HS-5 (cell line): ENCODE results near the gene CATSPERE.
"Not testable (repeated sequence)": the region's sequence is repeated elsewhere in the genome, so short reads cannot be mapped to it uniquely, and the experiment has no call there.

Source experiments
- DNase-seq: peaks from one replicate; pipeline ENCODE4 v3.0.0-alpha.2; 2012; ENCODE audit warnings: low read depth

The CATSPERE gene

DNA sequence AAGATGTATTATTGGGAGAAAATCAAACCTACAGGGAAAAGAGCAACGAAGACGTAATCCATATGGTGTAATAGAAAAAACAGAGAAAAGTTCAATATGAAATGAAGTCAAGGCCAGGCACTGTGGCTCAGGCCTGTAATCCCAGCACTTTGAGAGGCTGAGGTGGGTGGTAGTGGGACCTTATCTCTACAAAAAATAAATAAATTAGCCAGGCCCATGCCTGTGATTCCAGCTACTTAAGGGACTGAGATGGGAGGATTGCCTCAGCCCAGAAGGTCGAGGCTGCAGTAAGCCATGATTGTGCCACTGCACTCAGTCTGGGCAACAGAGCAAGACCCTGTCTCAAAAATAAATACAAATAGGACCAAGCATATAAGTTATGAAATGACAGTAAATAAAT, 203.3 kb downstream of the CATSPERE start:
- DNase-seq: no peak

DNA sequence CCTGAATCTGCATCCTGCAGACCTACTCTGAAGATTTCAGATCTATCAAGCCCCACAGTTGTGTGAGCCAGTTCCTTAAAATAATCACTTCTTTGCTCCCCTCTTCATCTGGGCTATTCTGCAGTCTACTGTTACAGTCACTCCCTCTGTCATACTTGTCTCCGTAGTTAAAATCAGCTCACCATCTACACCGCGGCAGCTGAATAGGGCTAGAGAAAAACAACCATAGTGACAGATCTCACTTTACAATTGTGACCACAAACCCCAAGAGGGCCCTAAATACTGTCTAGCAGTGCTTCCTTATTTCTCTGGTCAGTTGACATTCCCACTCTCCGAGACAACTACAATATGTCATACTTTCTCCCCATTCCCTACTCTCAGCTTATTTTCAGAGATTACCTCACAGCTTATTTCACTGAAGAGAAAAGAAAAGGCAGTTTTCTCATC, 204.7 kb downstream of the CATSPERE start:
- DNase-seq: no peak

DNA sequence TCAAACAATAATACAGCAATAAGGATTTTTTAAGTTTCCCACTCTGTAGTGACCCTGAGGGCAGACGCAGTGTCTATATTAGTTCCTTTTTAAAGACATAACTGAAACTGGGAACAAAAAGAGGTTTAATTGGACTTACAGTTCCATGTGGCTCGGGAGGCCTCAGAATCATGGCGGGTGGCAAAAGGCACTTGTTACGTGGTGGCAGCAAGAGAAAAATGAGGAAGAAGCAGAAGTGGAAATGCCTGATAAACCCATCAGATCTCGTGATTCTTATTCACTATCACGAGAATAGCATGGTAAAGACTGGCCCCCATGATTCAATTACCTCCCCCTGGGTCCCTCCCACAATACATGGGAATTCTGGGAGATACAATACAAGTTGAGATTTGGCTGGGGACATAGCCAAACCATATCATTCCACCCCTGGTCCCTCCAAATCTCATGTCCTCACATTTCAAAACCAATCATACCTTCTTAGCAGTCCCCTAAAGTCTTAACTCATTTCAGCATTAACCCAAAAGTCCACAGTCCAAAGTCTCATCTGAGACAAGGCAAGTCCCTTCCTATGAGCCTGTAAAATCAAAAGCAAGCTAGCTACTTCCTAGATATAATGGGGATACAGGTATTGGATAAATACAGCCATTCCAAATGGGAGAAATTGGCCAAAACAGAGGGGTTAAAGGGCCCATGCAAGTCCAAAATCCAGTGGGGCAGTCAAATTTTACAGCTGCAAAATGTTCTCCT, 205.8 kb downstream of the CATSPERE start:
- DNase-seq: not testable (repeated sequence)

DNA sequence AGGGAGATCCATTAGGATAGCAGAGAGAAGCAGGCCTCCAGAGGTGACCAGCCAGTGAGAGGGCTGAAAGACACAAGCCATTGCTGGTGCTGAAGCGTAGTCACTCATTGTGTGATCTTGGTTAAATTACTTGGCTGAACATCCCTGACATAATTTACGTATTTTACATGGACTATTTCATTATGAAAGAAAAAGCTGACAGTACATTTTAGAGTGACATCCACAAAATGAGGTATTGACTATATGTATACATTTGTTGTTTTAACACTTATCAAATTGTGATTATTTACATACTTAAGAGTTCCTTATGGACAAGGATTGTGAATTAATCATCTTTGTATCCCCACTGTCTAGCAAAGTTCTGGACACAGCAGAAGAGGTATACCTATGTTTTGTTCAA, 206.7 kb downstream of the CATSPERE start:
- DNase-seq: no peak

DNA sequence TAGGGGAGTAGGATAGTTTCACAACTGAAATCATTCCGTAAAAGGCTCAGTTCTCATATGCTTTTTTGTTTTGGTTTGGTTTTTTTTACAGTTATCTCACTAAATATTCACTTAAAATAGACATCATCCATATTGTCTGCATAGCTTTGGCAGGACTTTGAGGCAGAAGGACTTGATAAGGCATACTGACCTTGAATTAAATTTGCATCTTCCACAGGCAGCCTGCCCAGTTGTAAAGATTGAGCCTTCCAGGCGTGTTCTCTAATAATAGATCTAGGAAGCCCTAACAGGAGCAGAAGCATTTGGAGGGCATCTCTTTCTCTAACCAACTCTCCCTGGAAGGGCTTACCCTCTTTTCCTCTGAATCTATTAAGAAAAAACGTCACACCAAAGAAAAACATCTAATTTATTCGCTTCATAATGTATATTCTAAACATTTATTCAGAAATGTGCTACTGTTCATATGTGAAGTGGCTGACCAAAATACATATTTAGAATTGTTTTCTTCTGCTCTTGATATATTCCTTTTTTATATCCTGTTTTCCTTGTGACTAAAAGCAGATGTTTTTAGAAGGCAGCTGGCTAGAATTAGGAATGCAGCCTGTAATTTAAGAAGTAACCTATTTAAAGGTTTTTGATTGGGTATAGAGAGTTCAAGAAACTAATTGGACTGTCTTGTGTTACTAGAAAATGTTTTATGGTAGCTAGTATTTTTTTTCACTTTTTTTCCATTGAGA, 212.0 kb downstream of the CATSPERE start:
- no peak for DNase-seq

DNA sequence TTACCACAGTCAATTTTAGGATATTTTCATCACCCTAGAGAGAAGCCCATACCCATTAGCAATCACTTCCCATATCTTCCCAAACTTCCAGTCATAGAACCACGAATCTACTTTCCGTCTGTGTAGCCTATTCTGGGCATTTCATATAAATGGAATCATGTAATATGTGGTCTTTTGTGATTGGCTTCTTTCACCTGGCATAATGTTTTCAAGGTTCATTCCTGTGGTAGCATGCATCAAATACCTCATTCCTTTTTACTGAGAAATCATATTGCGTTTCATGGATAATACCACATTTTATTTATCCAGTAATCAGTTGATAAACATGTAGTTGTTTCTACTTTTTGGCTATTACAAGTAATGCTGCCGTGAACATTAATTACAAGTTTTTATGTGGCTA, 213.4 kb downstream of the CATSPERE start:
- DNase-seq: no peak

- no peak for DNase-seq
Measured at GRCh38 chr1:244675167-244675566, 214.1 kb downstream of the CATSPERE start.

DNA sequence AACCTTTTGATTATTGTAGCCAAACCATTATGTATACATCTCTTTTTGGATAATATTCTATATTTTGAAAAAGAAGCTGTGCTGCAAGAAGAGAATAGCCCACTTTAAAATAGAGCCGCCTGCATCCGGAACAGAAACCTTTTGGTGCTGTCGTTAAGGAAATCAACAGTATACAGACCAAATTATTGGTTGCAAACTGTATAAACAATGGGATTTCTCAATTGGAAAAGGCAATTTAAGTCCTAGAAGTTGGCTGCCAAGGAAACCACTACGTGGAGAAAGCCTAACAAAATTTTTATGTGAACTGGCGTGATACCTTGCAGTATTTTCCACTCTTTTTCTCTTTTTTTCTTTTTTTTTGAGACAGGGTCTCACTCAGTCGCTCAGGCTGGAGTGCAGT, 217.6 kb downstream of the CATSPERE start:
- DNase-seq: no peak

DNA sequence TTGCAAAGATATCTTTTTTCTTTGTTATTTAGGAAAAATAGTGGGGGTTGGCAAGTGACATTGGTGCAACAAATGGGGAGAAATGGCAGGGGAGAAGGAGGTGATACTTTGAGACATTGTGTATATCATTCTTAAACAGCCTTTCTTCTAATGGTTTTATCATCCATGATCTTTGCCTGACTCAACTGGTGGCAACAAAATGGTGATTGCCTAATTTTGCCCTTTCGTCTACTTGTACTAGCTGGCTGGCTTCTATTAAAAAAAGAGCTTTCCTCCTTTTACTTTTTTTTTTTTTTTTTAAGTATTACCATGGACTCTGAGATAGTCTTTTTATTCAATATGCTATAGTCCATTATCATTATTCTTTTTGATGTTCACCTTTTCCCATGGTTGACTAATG, 219.6 kb downstream of the CATSPERE start:
- DNase-seq: no peak

DNA sequence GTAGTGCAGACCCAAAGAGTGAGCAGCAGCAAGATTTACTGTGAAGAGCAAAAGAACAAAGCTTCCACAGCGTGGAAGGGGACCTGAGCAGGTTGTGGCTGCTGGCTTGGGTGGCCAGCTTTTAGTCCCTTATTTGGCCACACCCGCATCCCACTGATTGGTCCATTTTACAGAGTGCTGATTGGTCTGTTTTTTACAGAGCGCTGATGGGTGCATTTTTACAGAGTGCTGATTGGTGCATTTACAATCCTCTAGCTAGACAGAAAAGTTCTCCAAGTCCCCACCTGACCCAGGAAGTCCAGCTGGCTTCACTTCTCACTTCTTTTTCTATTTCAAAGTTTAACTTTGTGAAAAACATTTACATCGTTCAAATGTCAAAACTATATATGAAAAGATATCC, 221.0 kb downstream of the CATSPERE start:
- DNase-seq: not testable (repeated sequence)
